ENCODE results near the gene PDHA1. TPM values are rescaled to one million over a fixed set of nuclear protein-coding genes. Genes with fewer than 3 reads are reported as not detected.

Gene PDHA1
- total RNA-seq, 1 donor from 2014 or later, result 147 TPM

- no peak overlapping the region for H3K4me3 ChIP-seq (ENCODE audit: low read depth, low read length)
- TF ChIP-seq, protein P1, sequence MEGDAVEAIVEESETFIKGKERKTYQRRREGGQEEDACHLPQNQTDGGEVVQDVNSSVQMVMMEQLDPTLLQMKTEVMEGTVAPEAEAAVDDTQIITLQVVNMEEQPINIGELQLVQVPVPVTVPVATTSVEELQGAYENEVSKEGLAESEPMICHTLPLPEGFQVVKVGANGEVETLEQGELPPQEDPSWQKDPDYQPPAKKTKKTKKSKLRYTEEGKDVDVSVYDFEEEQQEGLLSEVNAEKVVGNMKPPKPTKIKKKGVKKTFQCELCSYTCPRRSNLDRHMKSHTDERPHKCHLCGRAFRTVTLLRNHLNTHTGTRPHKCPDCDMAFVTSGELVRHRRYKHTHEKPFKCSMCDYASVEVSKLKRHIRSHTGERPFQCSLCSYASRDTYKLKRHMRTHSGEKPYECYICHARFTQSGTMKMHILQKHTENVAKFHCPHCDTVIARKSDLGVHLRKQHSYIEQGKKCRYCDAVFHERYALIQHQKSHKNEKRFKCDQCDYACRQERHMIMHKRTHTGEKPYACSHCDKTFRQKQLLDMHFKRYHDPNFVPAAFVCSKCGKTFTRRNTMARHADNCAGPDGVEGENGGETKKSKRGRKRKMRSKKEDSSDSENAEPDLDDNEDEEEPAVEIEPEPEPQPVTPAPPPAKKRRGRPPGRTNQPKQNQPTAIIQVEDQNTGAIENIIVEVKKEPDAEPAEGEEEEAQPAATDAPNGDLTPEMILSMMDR (conservative IDR thresholded peaks at IDR 0.05; ENCODE audit: low read depth, low read length), result no peak
- DNase-seq (ENCODE audit: low read depth), result no peak
These were observed 29.7 kb downstream of the PDHA1 start for GRCh38 chrX:19373351-19373891.

- TF ChIP-seq, protein P1 (conservative IDR thresholded peaks at IDR 0.05; ENCODE audit: low read depth, low read length), result no peak
- DNase-seq (ENCODE audit: low read depth), result no peak
- H3K4me3 ChIP-seq (ENCODE audit: low read depth, low read length), result no peak overlapping the region
These were observed 31.8 kb downstream of the PDHA1 start for GRCh38 chrX:19375546-19375945.

GRCh38 chrX:19377799-19378198 lies 34.1 kb downstream of the PDHA1 start:
- TF ChIP-seq, protein P1 (conservative IDR thresholded peaks at IDR 0.05; ENCODE audit: low read depth, low read length), result no peak
- DNase-seq (ENCODE audit: low read depth), result no peak
- H3K4me3 ChIP-seq (ENCODE audit: low read depth, low read length), result no peak overlapping the region

GRCh38 chrX:19381326-19381725 lies 37.6 kb downstream of the PDHA1 start:
- H3K4me3 ChIP-seq (ENCODE audit: low read depth, low read length), result no peak overlapping the region
- no peak for DNase-seq (ENCODE audit: low read depth)
- TF ChIP-seq, protein P1 (conservative IDR thresholded peaks at IDR 0.05; ENCODE audit: low read depth, low read length), result no peak

GRCh38 chrX:19382555-19383145 lies 38.9 kb downstream of the PDHA1 start:
- DNase-seq (ENCODE audit: low read depth), result no peak

GRCh38 chrX:19386679-19387078 lies 43.0 kb downstream of the PDHA1 start:
- DNase-seq (ENCODE audit: low read depth), result no peak
- TF ChIP-seq, protein P1 (conservative IDR thresholded peaks at IDR 0.05; ENCODE audit: low read depth, low read length), result no peak
- H3K4me3 ChIP-seq (ENCODE audit: low read depth, low read length), result no peak overlapping the region

More at GRCh38 chrX:19382555-19383145, 38.9 kb downstream of the PDHA1 start:
- TF ChIP-seq, protein P1 (conservative IDR thresholded peaks at IDR 0.05; ENCODE audit: low read depth, low read length), result peak; percentile 72
- H3K4me3 ChIP-seq (ENCODE audit: low read depth, low read length), result no peak overlapping the region

Data from epithelial cell of proximal tubule (primary cell).